Measurements from ENCODE around the gene RAB3GAP1. TPM values are rescaled to one million over a fixed set of nuclear protein-coding genes. Genes with fewer than 3 reads are reported as not detected.

The RAB3GAP1 gene
- total RNA-seq, 1 donor from 2014 or later, result 71.2 TPM

GRCh38 chr2:135050132-135050531, 2.0 kb upstream of the RAB3GAP1 start:
- H3K79me2 ChIP-seq (ENCODE audit: low read depth), result peaks cover 30% of the 10 kb centered on the region
- Mint-ChIP-seq H3K4me1 (peaks cover 33% of the 10 kb centered on the region), H3K27me3 (ENCODE audit: insufficient read depth, low read depth) (no peaks in the 10 kb centered on the region), H3K9me3 (no peaks in the 10 kb centered on the region), H3K27ac (no peak overlapping the region), H3K4me3 (no peak overlapping the region), H3K36me3 (no peaks in the 10 kb centered on the region)
- peaks cover 11% of the 10 kb centered on the region for H4K20me1 ChIP-seq (ENCODE audit: low read depth)
- no peak overlapping the region for H3K27ac ChIP-seq
- H3K4me1 ChIP-seq, result peaks cover 13% of the 10 kb centered on the region
- TF ChIP-seq EZH2 (IDR thresholded peaks at IDR 0.05) (no peak), EZH2phosphoT487 (IDR thresholded peaks at IDR 0.05) (no peak)
- TF ChIP-seq, protein P1, sequence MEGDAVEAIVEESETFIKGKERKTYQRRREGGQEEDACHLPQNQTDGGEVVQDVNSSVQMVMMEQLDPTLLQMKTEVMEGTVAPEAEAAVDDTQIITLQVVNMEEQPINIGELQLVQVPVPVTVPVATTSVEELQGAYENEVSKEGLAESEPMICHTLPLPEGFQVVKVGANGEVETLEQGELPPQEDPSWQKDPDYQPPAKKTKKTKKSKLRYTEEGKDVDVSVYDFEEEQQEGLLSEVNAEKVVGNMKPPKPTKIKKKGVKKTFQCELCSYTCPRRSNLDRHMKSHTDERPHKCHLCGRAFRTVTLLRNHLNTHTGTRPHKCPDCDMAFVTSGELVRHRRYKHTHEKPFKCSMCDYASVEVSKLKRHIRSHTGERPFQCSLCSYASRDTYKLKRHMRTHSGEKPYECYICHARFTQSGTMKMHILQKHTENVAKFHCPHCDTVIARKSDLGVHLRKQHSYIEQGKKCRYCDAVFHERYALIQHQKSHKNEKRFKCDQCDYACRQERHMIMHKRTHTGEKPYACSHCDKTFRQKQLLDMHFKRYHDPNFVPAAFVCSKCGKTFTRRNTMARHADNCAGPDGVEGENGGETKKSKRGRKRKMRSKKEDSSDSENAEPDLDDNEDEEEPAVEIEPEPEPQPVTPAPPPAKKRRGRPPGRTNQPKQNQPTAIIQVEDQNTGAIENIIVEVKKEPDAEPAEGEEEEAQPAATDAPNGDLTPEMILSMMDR (IDR thresholded peaks at IDR 0.05), result no peak
- no peak overlapping the region for H3K9ac ChIP-seq
- no peak overlapping the region for H3K4me3 ChIP-seq
- H3F3A ChIP-seq (ENCODE audit: low read depth), result peaks cover 6% of the 10 kb centered on the region
- H3K36me3 ChIP-seq, result peaks cover 6% of the 10 kb centered on the region
- H3K27me3 ChIP-seq, result no peaks in the 10 kb centered on the region
- no peak for DNase-seq (ENCODE audit: low spot score)
- no peak overlapping the region for H3K4me2 ChIP-seq
- no peaks in the 10 kb centered on the region for H3K9me3 ChIP-seq (ENCODE audit: low read depth)
- H2AFZ ChIP-seq (replicated peaks), result peak overlapping the region; percentile 60

DNA sequence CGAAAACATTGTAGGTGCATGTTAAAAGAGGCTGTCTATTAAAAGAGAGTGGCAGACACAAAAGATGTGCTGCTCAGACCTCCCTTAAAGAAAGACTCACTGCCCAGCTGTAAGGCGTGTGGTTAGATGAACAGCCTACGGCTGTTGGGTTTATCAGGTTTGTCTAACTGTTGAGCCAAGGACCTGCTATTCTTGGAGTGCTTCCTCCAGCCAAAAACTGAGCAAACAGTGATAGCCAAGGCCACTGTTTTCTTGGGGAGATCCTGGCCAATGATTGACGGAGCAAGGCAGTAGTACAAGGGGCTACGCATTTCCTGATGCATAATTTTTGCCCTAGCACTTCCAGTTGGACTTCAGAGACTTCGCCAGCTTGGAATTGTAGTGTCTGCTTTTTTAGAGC, 1.4 kb upstream of the RAB3GAP1 start:
- peaks cover 33% of the 10 kb centered on the region for H3K4me1 Mint-ChIP-seq
- no peak for TF ChIP-seq EZH2phosphoT487 (IDR thresholded peaks at IDR 0.05)
- TF ChIP-seq, protein P1 (IDR thresholded peaks at IDR 0.05), result no peak
- no peak for TF ChIP-seq EZH2 (IDR thresholded peaks at IDR 0.05)
- no peak overlapping the region for H3K27ac Mint-ChIP-seq

GRCh38 chr2:135052997-135053474, 944 bp downstream of the RAB3GAP1 start:
- Histone ChIP-seq H3K4me3 (peak overlapping the region; percentile 77), H2AFZ (replicated peaks) (no peak overlapping the region), H3K27me3 (no peaks in the 10 kb centered on the region), H4K20me1 (ENCODE audit: low read depth) (peaks cover 11% of the 10 kb centered on the region), H3K4me1 (peaks cover 6% of the 10 kb centered on the region), H3K9ac (peak overlapping the region; percentile 91), H3K9me3 (ENCODE audit: low read depth) (no peaks in the 10 kb centered on the region), H3F3A (ENCODE audit: low read depth) (peaks cover 6% of the 10 kb centered on the region), H3K4me2 (peak overlapping the region; percentile 79), H3K36me3 (peaks cover 6% of the 10 kb centered on the region), H3K27ac (no peak overlapping the region), H3K79me2 (ENCODE audit: low read depth) (peaks cover 59% of the 10 kb centered on the region)
- Mint-ChIP-seq H3K27me3 (ENCODE audit: insufficient read depth, low read depth) (no peaks in the 10 kb centered on the region), H3K36me3 (peaks cover 7% of the 10 kb centered on the region), H3K4me1 (peaks cover 21% of the 10 kb centered on the region), H3K4me3 (peak overlapping the region; percentile 100), H3K27ac (no peak overlapping the region), H3K9me3 (no peaks in the 10 kb centered on the region)
- peak; percentile 4 for DNase-seq (ENCODE audit: low spot score)
- TF ChIP-seq, protein P1 (IDR thresholded peaks at IDR 0.05), result no peak
- no peak for TF ChIP-seq EZH2phosphoT487 (IDR thresholded peaks at IDR 0.05)
- no peak for TF ChIP-seq EZH2 (IDR thresholded peaks at IDR 0.05)

More for the DNA sequence above, 1.4 kb upstream of the RAB3GAP1 start:
- Histone ChIP-seq H3K79me2 (ENCODE audit: low read depth) (peaks cover 36% of the 10 kb centered on the region), H3K4me3 (no peak overlapping the region), H3K27me3 (no peaks in the 10 kb centered on the region), H3K4me2 (no peak overlapping the region), H3K4me1 (peaks cover 13% of the 10 kb centered on the region), H2AFZ (replicated peaks) (peak overlapping the region; percentile 60), H3F3A (ENCODE audit: low read depth) (peaks cover 6% of the 10 kb centered on the region), H3K9ac (no peak overlapping the region), H3K27ac (no peak overlapping the region), H4K20me1 (ENCODE audit: low read depth) (peaks cover 11% of the 10 kb centered on the region), H3K9me3 (ENCODE audit: low read depth) (no peaks in the 10 kb centered on the region), H3K36me3 (peaks cover 6% of the 10 kb centered on the region)
- Mint-ChIP-seq H3K27me3 (ENCODE audit: insufficient read depth, low read depth) (no peaks in the 10 kb centered on the region), H3K4me3 (peak overlapping the region; percentile 52), H3K36me3 (peaks cover 1% of the 10 kb centered on the region), H3K9me3 (no peaks in the 10 kb centered on the region)
- no peak for DNase-seq (ENCODE audit: low spot score)
